HG03135 (cell line): Measurements from ENCODE around the gene MCF2.
A peak's percentile ranks its signal among the peaks of the same experiment; 100 is the strongest.

Experiments used
- ATAC-seq: cut with Tn5 transposase; IDR thresholded peaks from one replicate; pipeline ENCODE4 v1.9.1; 2021; ENCODE audit warnings: mild to moderate bottlenecking, moderate library complexity; ENCODE audit not compliant: unreplicated experiment

MCF2 gene

DNA sequence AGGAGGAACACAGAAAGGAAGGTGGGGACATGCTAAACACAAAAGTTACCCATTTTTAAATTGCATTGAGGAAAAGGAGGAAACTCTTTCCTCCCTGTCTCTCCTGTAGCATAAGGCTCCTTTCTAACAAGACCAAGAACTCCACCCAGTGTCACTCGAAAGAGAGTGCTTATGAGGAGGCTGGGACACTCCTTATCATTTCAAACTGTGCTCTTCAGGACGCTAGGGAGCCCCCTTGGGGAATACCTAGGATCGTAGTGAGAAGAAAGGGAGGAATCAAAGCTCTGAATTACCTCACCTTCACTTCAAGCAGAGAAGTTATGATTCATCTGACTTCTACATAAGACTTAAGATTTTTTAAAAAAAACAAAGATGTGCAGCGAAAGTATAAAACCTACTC lies 111.9 kb downstream of the MCF2 start:
- ATAC-seq: no peak

DNA sequence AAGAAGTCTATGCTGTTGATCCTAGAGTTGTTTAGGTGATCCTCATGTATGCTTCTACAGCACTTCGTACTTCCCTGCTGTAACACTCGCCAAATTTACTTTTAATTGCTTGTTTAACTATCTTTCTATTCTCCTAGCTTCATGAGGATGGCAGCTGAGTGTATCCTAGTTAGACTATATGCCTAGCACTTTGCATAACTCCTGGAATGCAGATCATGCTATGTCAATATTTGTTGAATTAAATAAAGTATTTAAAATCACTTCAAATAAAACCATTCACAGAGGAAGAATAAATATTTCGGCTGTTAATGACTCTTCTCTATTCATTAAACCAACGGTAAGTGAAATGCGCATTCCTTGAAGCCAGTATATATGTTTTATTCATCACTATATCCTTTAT lies 122.4 kb downstream of the MCF2 start:
- no peak for ATAC-seq

DNA sequence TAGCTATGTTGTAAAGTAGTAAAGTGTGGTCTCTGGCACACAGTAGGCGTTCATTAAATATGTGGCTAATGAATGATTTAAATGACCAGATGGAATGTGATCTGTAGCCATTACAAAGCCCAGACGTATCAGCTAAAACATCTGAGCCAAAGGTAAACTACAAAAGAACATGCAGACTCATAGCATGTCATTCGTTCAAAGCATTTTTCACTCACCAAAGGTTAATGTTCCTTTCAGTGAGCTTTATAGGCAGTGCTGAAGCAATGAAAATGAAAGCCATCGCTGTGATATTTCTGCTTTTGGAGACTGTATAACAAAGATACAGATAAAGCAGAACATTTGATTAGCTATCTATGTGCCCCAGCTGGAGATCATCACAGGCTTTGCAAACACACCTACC lies 126.9 kb downstream of the MCF2 start:
- ATAC-seq: no peak

DNA sequence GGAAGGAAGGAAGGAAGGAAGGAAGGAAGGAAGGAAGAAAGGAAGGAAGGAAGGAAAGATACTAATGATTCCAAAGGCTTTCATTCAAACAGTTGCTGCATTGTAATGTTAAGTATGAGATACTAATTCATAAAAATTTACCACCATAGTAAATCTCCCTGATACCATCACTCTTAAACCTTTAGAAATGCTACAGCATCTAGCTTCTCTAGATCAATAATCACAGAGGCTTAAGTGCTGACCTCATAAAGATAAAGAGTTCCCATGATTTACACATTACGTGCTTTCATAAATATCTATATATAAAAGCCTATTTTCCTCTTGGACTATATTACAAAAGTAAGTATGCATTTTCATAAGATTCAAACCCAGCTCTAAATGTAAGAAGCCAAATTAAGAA lies 141.0 kb downstream of the MCF2 start:
- ATAC-seq: no peak

DNA sequence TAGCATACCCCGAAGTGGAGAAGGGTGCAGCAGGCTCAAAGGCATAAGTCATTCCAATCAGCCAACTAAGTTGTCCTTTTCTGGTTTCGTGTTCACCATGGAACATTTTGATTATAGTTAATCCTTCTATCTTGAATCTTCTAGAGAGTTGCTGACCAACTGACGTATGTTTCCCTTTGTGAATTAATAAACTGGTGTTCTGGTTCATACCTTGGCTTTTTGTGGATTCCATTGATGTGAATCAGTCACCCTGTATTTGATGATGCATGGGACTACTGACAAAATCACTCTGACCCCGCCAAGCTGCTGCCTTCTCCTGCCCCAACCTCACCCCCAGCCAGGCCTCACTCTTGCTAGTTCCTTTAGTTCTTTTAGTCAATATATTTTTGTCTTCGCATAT lies 144.7 kb downstream of the MCF2 start:
- no peak for ATAC-seq

DNA sequence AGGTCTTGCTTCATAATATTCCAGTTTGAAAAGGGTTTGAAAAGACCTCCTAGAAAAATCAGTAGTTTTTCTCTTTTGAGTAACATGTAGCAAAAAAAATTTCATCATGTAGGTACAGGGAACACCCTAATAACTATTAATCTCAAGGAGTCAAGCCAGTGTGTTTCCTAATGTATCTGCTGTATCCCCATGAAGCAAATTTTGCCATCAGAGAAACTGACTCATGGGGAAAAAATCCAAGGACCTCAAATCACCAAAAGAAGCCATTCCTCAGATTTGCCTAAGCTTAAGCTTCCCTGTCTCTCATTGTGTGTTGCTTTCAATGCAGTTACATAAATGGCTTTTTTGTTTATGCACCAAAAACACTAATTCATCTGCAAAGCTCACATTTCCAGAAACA lies 147.7 kb downstream of the MCF2 start:
- no peak for ATAC-seq

DNA sequence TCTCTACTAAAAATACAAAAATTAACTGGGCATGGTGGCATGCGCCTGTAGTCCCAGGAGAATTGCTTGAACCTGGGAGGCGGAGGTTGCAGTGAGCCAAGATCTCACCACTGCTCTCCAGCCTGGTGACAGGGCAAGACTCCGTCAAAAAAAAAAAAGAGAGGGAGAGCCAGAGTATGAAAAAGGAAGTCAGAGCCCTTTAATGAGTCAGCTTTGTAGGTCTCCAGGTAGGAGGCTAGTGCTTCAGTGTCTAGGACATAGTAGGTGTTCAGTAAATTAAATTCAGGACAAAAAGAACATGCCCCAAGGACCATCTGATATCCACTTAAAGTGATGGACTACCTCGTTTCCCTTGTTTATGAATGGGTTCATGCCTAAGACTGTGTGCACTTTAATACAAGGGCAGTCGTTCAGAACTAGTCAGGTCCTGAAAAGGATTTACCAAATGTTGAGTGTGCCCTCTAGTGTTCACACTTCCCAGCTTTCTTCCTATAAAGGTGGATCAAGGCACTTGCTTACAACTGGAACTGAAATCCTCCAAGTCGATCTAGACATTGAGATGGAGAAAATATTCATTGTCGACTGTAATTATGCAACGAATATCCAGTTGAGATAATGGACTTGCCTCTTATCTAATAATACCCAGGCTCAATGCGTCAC lies 148.5 kb downstream of the MCF2 start:
- peak; percentile 69 for ATAC-seq

DNA sequence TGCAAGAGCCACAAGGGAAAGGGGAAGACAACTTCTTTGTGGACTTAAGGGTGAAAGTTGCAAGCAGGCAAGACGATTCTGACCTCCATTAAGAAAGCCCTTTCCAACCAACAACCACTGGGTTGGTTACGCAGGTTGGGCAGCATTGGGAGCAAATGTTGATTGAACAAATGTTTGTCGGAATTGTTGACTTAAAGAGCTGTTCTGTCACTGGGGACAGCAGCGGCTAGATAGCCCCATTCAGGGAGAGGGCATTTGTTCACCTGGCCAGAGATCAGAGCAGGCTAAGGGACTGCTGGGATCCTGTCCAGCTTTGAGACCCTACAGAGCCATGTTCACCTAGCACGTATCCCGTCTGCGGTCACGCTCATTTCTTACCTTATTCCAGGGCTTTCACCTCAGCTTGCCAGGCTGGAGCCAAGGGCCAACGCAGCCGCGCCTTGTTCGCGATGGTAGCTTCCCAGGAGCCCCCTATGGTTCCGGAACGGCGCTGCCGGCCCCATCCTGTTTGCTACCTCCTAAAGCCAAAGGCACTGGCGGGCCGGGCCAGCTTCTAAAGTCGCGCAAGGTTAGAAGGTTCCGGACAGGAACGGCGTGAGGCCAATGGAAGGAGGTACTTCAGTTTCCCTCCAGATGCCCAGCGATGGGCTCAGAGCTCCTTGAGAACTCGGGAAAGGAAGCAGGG lies 152.8 kb downstream of the MCF2 start:
- no peak for ATAC-seq

DNA sequence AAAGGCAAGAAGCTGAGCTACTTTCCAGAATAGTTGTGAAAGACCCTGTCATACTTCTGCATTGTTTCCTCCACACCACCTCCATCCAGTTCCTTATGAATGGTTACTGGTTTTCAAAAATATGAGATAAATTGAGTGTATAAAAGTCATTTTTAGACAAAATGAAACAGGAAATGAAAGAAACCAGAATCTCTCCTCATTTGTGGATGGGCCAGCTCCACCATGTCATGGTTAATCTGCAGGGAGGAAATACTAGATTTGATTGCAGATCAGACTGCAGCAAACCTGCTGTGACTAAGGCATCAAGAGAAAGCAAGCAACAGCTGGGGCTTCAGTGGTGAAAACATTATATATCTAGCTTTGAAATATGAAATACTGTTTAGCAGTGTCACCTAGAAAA lies 153.6 kb downstream of the MCF2 start:
- peak; percentile 24 for ATAC-seq

DNA sequence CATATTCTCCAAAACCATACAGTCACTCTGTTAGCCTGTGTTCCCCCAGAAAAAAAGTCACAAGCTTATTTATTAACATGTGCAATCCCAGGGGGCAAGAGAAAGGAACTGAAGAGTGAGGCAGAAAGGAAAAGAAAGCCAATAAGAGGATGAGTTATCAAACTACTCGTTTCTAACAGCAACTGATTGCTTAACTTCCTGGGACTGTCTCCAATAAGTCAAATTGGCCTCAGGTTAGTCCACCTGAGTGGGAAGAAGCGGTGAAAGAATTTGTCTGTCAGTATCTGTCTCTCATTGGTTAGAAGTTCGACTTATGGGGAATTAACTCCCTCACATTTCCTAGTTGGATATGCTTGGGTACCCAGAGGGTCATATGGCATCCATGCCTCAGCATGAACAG lies 163.4 kb downstream of the MCF2 start:
- no peak for ATAC-seq

DNA sequence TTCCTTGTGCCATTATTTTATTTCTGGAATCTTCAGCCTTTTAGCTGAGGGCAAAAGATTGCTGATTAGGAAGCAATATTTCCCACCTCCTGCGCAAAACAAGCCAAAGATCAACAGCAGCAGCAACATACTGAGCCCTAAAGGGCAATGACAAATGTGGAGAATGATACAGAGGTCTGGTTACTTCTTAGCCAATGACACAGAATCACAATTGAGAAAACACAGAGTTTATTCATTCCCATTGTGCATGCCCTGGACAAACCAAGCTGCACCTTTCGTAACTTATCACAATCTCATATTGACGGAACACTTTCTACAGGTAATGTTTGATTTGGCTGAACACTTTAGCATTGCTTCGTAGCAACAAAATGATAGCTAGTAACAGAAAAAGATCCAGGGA lies 164.0 kb downstream of the MCF2 start:
- ATAC-seq: no peak

DNA sequence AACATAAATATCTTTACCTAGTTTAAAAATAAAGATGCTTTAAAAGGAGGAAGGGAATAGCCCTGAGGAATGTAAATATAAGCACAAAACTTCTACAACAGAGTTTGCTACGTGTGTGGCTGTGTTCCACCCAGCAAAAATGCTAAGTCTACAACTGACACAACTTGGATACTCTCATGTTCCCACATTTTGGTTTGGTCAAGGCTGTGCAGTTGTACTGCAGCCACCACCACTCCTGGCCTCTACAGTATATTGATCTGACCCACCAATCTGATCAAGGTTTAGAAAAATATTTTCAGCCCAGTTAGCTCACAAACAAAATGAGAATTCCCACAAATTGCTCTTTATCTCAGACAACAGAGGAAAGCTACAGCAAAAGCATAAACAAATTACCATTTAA lies 165.3 kb downstream of the MCF2 start:
- no peak for ATAC-seq

DNA sequence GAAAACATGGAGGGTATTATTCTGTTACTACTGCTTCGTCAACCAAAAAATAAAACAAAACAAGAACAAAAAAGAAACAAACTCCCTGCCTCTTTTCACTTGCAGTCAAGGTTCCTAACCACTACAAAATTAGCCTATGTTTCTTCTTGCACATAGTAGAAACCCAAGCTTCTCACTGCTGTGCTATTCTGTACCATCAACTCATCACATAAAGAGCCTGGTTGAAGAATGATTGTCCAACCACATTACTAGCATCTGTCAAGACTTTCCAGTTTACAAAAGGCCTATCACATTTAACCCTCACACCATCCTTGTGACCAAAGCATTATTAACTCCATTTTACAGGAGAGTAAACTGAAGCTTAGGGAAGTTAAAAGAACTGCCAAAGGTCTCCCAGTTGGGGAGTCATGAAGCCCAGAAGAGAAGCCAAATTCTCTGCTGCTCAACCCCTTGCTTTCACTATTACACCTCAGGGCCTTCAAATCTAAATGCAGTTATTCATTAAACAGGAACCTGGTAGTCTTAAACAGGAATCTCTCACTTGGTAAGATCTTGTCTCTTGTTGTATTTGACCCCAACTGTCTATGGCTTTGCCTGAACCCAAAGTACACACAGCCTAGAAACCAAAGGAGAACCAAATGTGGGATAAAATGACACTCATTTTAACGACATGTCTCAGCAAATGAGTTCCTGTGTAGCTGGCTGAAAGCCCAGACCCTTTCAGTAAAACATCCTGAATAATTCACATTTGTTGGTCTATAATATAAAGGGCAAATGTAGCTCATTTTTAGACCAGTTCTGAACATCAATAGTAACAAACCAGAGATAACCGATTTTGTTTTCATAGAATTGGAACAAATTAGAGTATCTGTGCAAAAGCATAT lies 168.8 kb downstream of the MCF2 start:
- peak; percentile 87 for ATAC-seq

DNA sequence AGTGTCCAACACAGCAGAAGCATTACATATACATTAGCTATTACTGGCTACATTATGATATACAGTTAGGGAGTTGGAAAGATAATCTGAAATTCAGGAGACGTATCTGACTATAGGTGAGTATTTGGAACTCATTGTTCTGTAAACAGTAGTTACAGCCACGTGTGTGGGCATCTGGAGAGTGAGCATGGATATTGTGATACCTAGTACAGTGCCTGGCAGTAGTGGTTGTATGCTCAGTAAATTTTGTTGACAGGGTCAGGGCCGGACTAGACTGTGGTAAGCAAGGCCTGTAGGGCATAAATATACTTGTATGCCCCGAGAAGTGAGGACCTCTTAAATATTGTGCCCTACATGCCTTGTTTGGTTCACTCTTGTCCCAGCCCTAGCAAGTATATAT lies 174.5 kb downstream of the MCF2 start:
- no peak for ATAC-seq

DNA sequence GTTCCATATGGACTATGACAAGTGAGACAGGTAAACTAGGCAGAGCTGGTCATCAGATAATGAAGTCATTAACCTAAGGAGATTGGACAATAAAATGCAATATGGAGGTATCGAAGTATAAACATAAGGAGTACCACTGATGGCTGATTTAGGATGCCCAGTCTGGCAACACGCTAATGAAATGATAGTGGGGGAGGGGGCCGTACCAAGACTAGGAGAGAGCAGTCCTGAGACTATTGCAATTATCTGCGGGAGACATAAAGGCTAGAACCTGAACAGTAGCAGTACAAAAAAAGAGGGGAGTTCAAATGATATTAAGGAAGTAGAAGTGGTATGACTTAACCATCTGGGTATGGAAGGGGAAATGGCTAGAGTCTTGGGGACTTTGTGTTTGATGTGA lies 175.1 kb downstream of the MCF2 start:
- ATAC-seq: no peak
